H7 (cell line): ENCODE results near the gene TCF7. TPM values are rescaled to one million over a fixed set of nuclear protein-coding genes. Genes with fewer than 3 reads are reported as not detected.
A peak's percentile ranks its signal among the peaks of the same experiment; 100 is the strongest.

ENCODE experiments used
- DNase-seq: peaks from one replicate; pipeline ENCODE4 v3.0.0; 2012
- H3K27me3 ChIP-seq: 2 replicates; pipeline ENCODE4 v1.6.0; 2011; ENCODE audit warnings: mild to moderate bottlenecking, low read length; ENCODE audit not compliant: control insufficient read depth, insufficient read depth
- H3K36me3 ChIP-seq: replicated peaks from 2 replicates; pipeline ENCODE4 v1.5.1; 2011; ENCODE audit warnings: low read length; ENCODE audit not compliant: control insufficient read depth, insufficient read depth
- H3K4me3 ChIP-seq: 2 replicates; pipeline ENCODE4 v1.5.1; 2011; ENCODE audit warnings: low read depth, mild to moderate bottlenecking, control low read depth, low read length, moderate library complexity; ENCODE audit not compliant: insufficient read depth
- total RNA-seq: library from RNA; depleted of rRNA; stranded (reverse); fragments of >200 nt; shearing (Covaris generic); gene quantifications from 2 replicates; pipeline ENCODE4 v1.2.3, GENCODE V29; 2014; rRNA removed

Gene TCF7
- total RNA-seq, 1 experiment from 2014 or later, result 2.4 TPM

DNA sequence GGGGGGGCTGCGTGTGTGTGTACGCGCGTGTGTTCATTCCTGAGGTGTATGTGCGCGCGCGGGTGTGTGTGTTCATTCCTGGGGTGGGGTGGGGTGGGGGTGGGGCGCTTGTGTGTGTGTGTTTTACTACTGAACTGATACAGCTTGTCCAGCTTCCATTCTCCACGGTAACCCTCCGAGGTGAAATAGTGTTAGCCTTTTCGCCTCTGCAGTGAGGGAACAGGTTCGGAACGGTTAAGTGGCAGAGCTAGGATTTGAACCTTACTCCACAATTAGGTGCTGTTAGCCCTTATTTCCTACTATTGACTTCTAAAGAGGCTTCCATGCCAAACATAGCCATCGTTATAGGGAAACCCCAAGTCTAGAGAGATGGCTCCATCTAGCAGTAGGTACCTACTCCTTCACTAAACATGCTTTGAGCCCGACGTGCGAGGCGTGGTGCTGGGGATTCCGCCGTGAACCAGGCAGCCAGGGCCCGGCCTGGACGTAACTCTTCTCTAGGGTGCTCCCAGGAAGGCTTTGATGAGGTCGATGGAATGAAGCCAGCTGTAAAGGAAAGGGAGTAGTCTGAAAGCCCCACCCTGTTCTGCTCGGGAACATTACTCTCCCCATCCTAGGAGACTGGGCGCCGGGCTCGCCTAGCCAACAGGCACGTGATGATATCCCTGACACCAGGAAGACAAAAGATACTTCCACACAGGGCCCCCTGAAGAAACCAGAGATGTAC lies 63.1 kb downstream of the TCF7 start:
- peak overlapping the region; percentile 92 for H3K4me3 ChIP-seq
- peaks cover under 1% of the 10 kb centered on the region for H3K36me3 ChIP-seq
- peak; percentile 39 for DNase-seq
- H3K27me3 ChIP-seq, result no peaks in the 10 kb centered on the region

DNA sequence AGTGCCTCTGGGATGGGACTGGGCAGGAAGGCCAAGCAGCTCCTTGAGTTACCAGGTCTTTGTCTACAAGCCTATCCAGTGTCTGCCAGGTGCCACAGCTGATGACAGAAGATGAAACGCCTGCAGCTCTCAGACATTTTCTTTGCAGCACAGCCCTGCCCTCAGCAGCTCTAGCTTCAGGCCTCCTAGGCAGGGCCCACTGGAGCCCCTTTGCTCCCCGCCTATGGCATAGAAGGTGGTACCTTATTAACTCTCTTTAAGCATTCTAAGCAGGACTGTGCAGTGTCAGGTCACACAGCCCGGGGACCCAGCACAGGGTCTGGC lies 63.6 kb downstream of the TCF7 start:
- no peak for DNase-seq
- Histone ChIP-seq H3K36me3 (no peaks in the 10 kb centered on the region; the same call in 1 of the 2 replicates), H3K27me3 (no peaks in the 10 kb centered on the region), H3K4me3 (no peak overlapping the region)

GRCh38 chr5:134183481-134183880 lies 69.0 kb downstream of the TCF7 start:
- no peak for DNase-seq
- Histone ChIP-seq H3K36me3 (no peaks in the 10 kb centered on the region), H3K27me3 (no peaks in the 10 kb centered on the region), H3K4me3 (no peak overlapping the region)

DNA sequence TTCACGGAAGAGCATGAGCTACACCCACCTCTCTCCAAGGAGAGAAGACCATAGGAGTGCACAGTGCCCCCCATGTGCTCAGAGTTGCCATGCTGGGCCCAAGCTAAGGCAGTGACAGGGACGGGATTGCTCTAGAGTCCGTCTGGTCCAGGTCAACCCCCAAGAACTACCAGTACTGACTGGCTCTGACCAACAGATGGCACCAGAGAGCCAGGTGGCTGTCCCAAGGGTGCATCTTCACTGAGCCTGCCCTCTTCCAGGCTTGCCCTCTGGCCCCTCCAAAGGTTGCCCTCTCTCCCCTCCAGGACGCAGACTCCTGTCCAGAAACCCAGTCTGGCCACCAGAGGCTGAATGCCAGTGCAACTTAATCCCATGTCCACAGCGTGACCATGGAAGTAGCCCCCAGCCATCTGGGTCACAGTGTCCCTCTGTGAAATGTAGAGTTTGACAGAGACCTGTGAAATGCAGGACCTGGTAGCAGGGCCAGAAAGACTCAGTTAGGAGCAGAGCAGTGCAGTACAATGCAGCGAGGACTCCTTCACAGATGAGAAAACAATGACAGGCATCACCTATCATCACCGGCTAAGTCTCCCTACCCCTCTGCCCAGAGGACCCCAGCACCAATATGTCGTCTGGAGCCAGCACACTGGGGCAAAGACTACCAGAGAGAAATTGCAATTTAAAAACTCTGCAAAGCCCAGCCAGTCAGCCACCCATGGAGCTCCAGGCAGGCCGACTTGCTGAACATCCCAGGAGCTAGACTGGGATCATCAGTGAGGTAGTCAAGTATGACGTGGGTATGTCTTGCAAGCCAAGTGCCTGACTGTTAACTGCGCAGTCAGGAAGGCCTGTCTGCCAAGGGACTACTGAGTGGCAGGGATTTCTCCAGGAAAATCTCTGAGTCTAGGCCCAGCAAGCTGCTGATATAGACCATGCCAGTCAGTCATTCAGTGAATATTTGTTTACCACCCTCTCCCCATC lies 70.0 kb downstream of the TCF7 start:
- peak; percentile 83 for DNase-seq
- Histone ChIP-seq H3K36me3 (no peaks in the 10 kb centered on the region), H3K4me3 (no peak overlapping the region), H3K27me3 (no peaks in the 10 kb centered on the region)

GRCh38 chr5:134188092-134188491 lies 73.6 kb downstream of the TCF7 start:
- Histone ChIP-seq H3K27me3 (no peaks in the 10 kb centered on the region), H3K36me3 (no peaks in the 10 kb centered on the region), H3K4me3 (no peak overlapping the region)
- no peak for DNase-seq

DNA sequence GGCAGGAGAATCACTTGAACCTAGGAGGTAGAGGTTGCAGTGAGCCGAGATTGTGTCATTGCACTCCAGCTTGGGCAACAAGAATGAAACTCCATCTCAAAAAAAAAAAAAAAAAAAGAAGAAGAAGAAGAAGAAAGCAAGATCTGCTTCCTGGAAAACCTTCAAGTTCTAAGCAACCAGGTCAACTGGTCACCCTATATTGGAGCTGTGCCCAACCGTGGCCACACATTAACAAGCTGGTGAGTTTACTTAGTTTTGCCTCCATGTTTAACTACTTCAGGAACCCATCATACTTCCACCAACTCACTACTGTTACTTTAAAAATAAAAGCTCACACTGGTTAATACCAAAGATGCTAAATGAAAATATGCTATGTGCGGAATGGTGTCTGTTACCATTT lies 74.5 kb downstream of the TCF7 start:
- no peak overlapping the region for H3K4me3 ChIP-seq
- H3K27me3 ChIP-seq, result no peaks in the 10 kb centered on the region
- no peak for DNase-seq
- H3K36me3 ChIP-seq, result no peaks in the 10 kb centered on the region

DNA sequence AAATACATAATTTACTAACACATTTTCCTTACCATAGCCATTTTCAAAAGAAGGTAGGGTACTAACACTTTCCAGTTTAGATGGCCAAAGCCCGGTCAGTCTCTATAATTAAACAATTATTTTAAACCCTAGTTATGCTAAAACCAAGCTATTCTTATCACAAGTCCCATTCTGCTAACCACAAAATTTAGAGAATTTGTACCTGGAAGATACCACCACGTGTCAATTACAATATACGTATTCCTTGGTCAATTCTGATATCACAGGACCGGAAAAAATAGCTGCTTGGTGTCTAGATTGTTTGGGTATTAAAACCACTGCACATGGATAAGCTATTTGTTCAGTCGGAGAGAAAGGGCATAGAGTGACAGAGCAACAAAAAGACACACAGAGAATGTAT lies 81.2 kb downstream of the TCF7 start:
- peaks cover 22% of the 10 kb centered on the region for H3K36me3 ChIP-seq
- no peak for DNase-seq
- H3K4me3 ChIP-seq, result no peak overlapping the region

More for the DNA sequence above, 81.2 kb downstream of the TCF7 start:
- H3K27me3 ChIP-seq, result no peaks in the 10 kb centered on the region

Other genes with a start within 250 kb of the TCF7 start
- 48.7 and 55.5 TPM in 2 replicates for gene C5orf15, start 146.1 kb upstream of the TCF7 start, total RNA-seq
- gene VDAC1, start 109.7 kb upstream of the TCF7 start, total RNA-seq, result 368 and 419 TPM in 2 replicates
- 287 and 332 TPM in 2 replicates for gene SKP1, start 62.3 kb downstream of the TCF7 start, total RNA-seq
- gene PPP2CA, start 111.4 kb downstream of the TCF7 start, total RNA-seq, result 152 and 184 TPM in 2 replicates